Mucosa of descending colon (tissue), 3 donors: Measurements from ENCODE around the gene SECTM1. TPM values are rescaled to one million over a fixed set of nuclear protein-coding genes. Genes with fewer than 3 reads are reported as not detected.

ENCODE experiments used
- ATAC-seq: fragments of 200-7000 bp; cut with Tn5 transposase; one replicate; pipeline ENCODE4 v1.9.1; 2020; ENCODE audit warnings: mild to moderate bottlenecking, moderate library complexity
- DNase-seq, 3 donors: peaks; one replicate each; pipeline ENCODE4 v3.0.0-alpha.2; 2020
- H3K36me3 ChIP-seq: fragments of 200-600 bp; one replicate; pipeline ENCODE4 v1.8.0; 2021; ENCODE audit warnings: low read depth, mild to moderate bottlenecking
- H3K4me1 ChIP-seq: fragments of 200-600 bp; one replicate; pipeline ENCODE4 v1.8.0; 2021; ENCODE audit warnings: low read depth, mild to moderate bottlenecking
- H3K4me3 ChIP-seq: fragments of 200-600 bp; one replicate; pipeline ENCODE4 v1.8.0; 2021; ENCODE audit warnings: mild to moderate bottlenecking
- H3K9me3 ChIP-seq: fragments of 200-600 bp; one replicate; pipeline ENCODE4 v1.8.0; 2021; ENCODE audit warnings: mild to moderate bottlenecking
- intact Hi-C, 2 donors: fragments of 100-400 bp; cut with DNase I in 1 of 2; cut with micrococcal nuclease in 1 of 2; formaldehyde crosslinking; loops; one replicate each; pipeline versions ENCODE4 v1.11.0 to v1.11.1; 2022; cut with DNase I, micrococcal nuclease
- total RNA-seq, 3 donors: library from RNA; stranded (reverse); fragmentation: NEBNext Ultra II Directional in 2 of 3; extraction: Animal tissue kit (Norgen Biotek cat#: 25700) in 2 of 3; gene quantifications; one replicate each; pipeline versions ENCODE4 v1.2.1 to v1.2.4, GENCODE V29; 2021 to 2023
- TF ChIP-seq, protein P1 (sequence below): fragments of 200-600 bp; IDR thresholded peaks from one replicate; pipeline ENCODE4 v1.8.0; 2022; ENCODE audit warnings: antibody characterized with exemption, mild to moderate bottlenecking
- donor health status: DM: no; HTN: no; CAD: no; lungs with moderate emphysema.
- donor health status: DM: no; HTN: no; CAD: no.
- donor health status: DM: no; HTN: yes; CAD: no.

Gene SECTM1
- total RNA-seq, 3 donors from 2014 or later, result 127 to 268 (median 213) TPM

- Histone ChIP-seq H3K4me3 (no peak overlapping the region), H3K36me3 (no peaks in the 10 kb centered on the region), H3K9me3 (no peaks in the 10 kb centered on the region), H3K4me1 (no peaks in the 10 kb centered on the region)
- DNase-seq (no peak), ATAC-seq (no peak)
- intact Hi-C loops, result no loop called here
- TF ChIP-seq, protein P1, sequence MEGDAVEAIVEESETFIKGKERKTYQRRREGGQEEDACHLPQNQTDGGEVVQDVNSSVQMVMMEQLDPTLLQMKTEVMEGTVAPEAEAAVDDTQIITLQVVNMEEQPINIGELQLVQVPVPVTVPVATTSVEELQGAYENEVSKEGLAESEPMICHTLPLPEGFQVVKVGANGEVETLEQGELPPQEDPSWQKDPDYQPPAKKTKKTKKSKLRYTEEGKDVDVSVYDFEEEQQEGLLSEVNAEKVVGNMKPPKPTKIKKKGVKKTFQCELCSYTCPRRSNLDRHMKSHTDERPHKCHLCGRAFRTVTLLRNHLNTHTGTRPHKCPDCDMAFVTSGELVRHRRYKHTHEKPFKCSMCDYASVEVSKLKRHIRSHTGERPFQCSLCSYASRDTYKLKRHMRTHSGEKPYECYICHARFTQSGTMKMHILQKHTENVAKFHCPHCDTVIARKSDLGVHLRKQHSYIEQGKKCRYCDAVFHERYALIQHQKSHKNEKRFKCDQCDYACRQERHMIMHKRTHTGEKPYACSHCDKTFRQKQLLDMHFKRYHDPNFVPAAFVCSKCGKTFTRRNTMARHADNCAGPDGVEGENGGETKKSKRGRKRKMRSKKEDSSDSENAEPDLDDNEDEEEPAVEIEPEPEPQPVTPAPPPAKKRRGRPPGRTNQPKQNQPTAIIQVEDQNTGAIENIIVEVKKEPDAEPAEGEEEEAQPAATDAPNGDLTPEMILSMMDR, result no peak
Observed at GRCh38 chr17:82318169-82318498, 15.4 kb downstream of the SECTM1 start.

GRCh38 chr17:82317394-82318168 is 16.0 kb downstream of the SECTM1 start, which contains the start of gene CD7:
Gene CD7, minus strand, starts transcription at chr17:82317608. Its CDS starts 113 bp downstream, at chr17:82317495.
- intact Hi-C loops, result no loop called here
- DNase-seq (no peak), ATAC-seq (peak; percentile 49)
- Histone ChIP-seq H3K9me3 (no peaks in the 10 kb centered on the region), H3K4me1 (no peaks in the 10 kb centered on the region), H3K4me3 (no peak within 1 kb of the TSS), H3K36me3 (no peaks in the 10 kb centered on the region)
- TF ChIP-seq, protein P1, result no peak

GRCh38 chr17:82316651-82317393 is 16.7 kb downstream of the SECTM1 start:
- ATAC-seq (peak; percentile 3), DNase-seq (no peak)
- H3K4me1 ChIP-seq, result no peaks in the 10 kb centered on the region
- no peak overlapping the region for H3K4me3 ChIP-seq
- intact Hi-C loops, result no loop called here
- no peaks in the 10 kb centered on the region for H3K9me3 ChIP-seq
- TF ChIP-seq, protein P1, result no peak
- H3K36me3 ChIP-seq, result no peaks in the 10 kb centered on the region

GRCh38 chr17:82315703-82316358 is 17.7 kb downstream of the SECTM1 start:
- ATAC-seq, result peak; percentile 37
- no peaks in the 10 kb centered on the region for H3K36me3 ChIP-seq
- H3K9me3 ChIP-seq, result no peaks in the 10 kb centered on the region
- TF ChIP-seq, protein P1, result no peak
- H3K4me3 ChIP-seq, result no peak overlapping the region
- H3K4me1 ChIP-seq, result no peaks in the 10 kb centered on the region
- DNase-seq, result no peak
- intact Hi-C loops, result no loop called here

DNA sequence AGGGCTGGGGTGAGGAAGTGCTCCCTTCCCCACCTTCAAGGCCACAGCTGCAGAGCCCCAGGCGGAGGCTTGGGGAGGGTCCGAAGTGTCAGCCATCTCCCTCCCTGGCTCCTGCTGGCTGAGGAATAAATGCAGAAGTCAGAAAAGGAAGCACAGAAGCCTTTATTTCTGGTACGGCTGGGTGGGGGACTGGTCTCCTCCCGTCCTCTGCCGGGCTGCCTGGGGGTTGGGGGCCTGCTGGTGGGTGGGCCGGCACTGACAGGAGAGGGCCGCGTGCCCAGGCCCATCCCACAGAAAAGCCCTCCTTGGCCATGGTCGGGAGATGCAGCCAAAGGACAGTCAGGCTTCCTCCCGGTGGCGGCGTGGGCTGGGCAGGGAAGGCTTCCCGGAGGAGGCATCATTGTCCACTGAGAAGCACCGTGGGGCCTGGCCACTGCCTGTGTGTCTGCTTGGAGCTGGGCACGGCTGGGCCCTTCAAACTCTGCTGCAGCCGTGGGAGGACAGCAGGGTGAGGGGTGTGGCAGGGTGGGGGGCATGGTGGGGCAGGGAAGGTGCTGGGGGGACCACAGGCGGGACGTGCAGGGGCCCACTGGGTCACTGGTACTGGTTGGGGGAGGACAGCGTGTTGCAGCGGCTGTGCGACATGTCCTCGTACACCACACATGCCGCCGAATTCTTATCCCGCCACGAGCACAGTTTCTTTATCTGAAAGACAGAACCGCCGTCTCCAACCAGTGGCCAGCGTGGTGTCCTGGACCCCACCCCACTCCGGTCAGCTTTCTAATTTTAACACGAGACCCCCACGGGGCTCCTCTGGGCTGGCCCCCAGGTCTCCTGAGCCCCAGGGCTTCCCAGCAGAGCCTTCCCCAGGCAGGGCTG is 18.6 kb downstream of the SECTM1 start:
- no peaks in the 10 kb centered on the region for H3K4me1 ChIP-seq
- no peak for ATAC-seq
- TF ChIP-seq, protein P1, result no peak
- H3K4me3 ChIP-seq, result no peak overlapping the region
- no peak for DNase-seq
- H3K9me3 ChIP-seq, result no peaks in the 10 kb centered on the region
- H3K36me3 ChIP-seq, result no peaks in the 10 kb centered on the region
- intact Hi-C loops, result no loop called here
